HUES6 (cell line): ENCODE results near the gene ESR1.
"Not testable (repeated sequence)": the region's sequence is repeated elsewhere in the genome, so short reads cannot be mapped to it uniquely, and the experiment has no call there.

Experiments used
- H3K27ac ChIP-seq: 2 replicates; pipeline ENCODE4 v1.7.0; 2013; ENCODE audit warnings: low read depth, mild to moderate bottlenecking, low read length, inconsistent platforms
- H3K27me3 ChIP-seq: 2 replicates; pipeline ENCODE4 v1.6.1; 2013; ENCODE audit warnings: low read length; ENCODE audit not compliant: control insufficient read depth, insufficient read depth
- H3K36me3 ChIP-seq: 2 replicates; pipeline ENCODE4 v1.6.1; 2013; ENCODE audit warnings: low read length; ENCODE audit not compliant: control insufficient read depth, insufficient read depth
- H3K4me1 ChIP-seq: 2 replicates; pipeline ENCODE4 v1.6.1; 2013; ENCODE audit warnings: low read length; ENCODE audit not compliant: control insufficient read depth, insufficient read depth
- H3K4me3 ChIP-seq: 2 replicates; pipeline ENCODE4 v1.5.1; 2013; ENCODE audit warnings: low read depth, low read length
- H3K9ac ChIP-seq: one replicate; pipeline ENCODE4 v1.6.1; 2013; ENCODE audit warnings: mild to moderate bottlenecking, low read length
- H3K9me3 ChIP-seq: 2 replicates; pipeline ENCODE4 v1.6.1; 2013; ENCODE audit warnings: low read depth, low read length; ENCODE audit not compliant: control insufficient read depth, insufficient read depth

The ESR1 gene

GRCh38 chr6:152054441-152054840 lies 247.0 kb downstream of the ESR1 start:
- Histone ChIP-seq H3K4me3 (no peak overlapping the region), H3K36me3 (no peaks in the 10 kb centered on the region), H3K27ac (no peak overlapping the region), H3K9me3 (no peaks in the 10 kb centered on the region; the same call in 1 of the 2 replicates), H3K4me1 (no peaks in the 10 kb centered on the region), H3K9ac (no peak overlapping the region), H3K27me3 (no peaks in the 10 kb centered on the region)

GRCh38 chr6:152055517-152055916 lies 248.0 kb downstream of the ESR1 start:
- H3K4me3 ChIP-seq: no peak overlapping the region
- H3K9ac ChIP-seq: no peak overlapping the region
- no peaks in the 10 kb centered on the region for H3K36me3 ChIP-seq
- no peaks in the 10 kb centered on the region; the same call in 1 of the 2 replicates for H3K9me3 ChIP-seq
- no peaks in the 10 kb centered on the region for H3K4me1 ChIP-seq
- no peak overlapping the region for H3K27ac ChIP-seq
- no peaks in the 10 kb centered on the region for H3K27me3 ChIP-seq

GRCh38 chr6:152057832-152058498 lies 250.5 kb downstream of the ESR1 start:
- Histone ChIP-seq H3K27ac (no peak overlapping the region), H3K4me1 (no peaks in the 10 kb centered on the region), H3K9ac (no peak overlapping the region), H3K4me3 (no peak overlapping the region), H3K27me3 (no peaks in the 10 kb centered on the region), H3K9me3 (no peaks in the 10 kb centered on the region; the same call in 1 of the 2 replicates), H3K36me3 (no peaks in the 10 kb centered on the region)

GRCh38 chr6:152059909-152060308 lies 252.4 kb downstream of the ESR1 start:
- Histone ChIP-seq H3K4me1 (no peaks in the 10 kb centered on the region), H3K9ac (no peak overlapping the region), H3K27ac (no peak overlapping the region), H3K9me3 (no peaks in the 10 kb centered on the region; the same call in 1 of the 2 replicates), H3K36me3 (no peaks in the 10 kb centered on the region), H3K4me3 (no peak overlapping the region), H3K27me3 (no peaks in the 10 kb centered on the region)

GRCh38 chr6:152062476-152062875 lies 255.0 kb downstream of the ESR1 start:
- H3K9me3 ChIP-seq: no peaks in the 10 kb centered on the region
- no peak overlapping the region for H3K4me3 ChIP-seq
- H3K9ac ChIP-seq: no peak overlapping the region
- H3K4me1 ChIP-seq: no peaks in the 10 kb centered on the region
- H3K36me3 ChIP-seq: no peaks in the 10 kb centered on the region
- H3K27ac ChIP-seq: no peak overlapping the region
- H3K27me3 ChIP-seq: no peaks in the 10 kb centered on the region

GRCh38 chr6:152063170-152063921 lies 255.9 kb downstream of the ESR1 start:
- no peaks in the 10 kb centered on the region for H3K36me3 ChIP-seq
- no peaks in the 10 kb centered on the region for H3K9me3 ChIP-seq
- H3K9ac ChIP-seq: no peak overlapping the region
- no peak overlapping the region for H3K27ac ChIP-seq
- H3K27me3 ChIP-seq: no peaks in the 10 kb centered on the region
- no peak overlapping the region for H3K4me3 ChIP-seq
- H3K4me1 ChIP-seq: no peaks in the 10 kb centered on the region

- Histone ChIP-seq H3K27ac (no peak overlapping the region), H3K9ac (no peak overlapping the region), H3K4me3 (no peak overlapping the region), H3K36me3 (no peaks in the 10 kb centered on the region), H3K27me3 (no peaks in the 10 kb centered on the region), H3K9me3 (no peaks in the 10 kb centered on the region), H3K4me1 (no peaks in the 10 kb centered on the region)
These were observed 261.3 kb downstream of the ESR1 start for GRCh38 chr6:152068622-152069261.

GRCh38 chr6:152070556-152070955 lies 263.1 kb downstream of the ESR1 start:
- no peak overlapping the region for H3K4me3 ChIP-seq
- H3K27ac ChIP-seq: no peak overlapping the region
- peaks cover 16% of the 10 kb centered on the region for H3K9me3 ChIP-seq
- no peaks in the 10 kb centered on the region for H3K4me1 ChIP-seq
- no peaks in the 10 kb centered on the region for H3K36me3 ChIP-seq
- H3K27me3 ChIP-seq: no peaks in the 10 kb centered on the region
- no peak overlapping the region for H3K9ac ChIP-seq

- no peaks in the 10 kb centered on the region for H3K36me3 ChIP-seq
- no peaks in the 10 kb centered on the region for H3K27me3 ChIP-seq
- H3K4me3 ChIP-seq: no peak overlapping the region
- no peak overlapping the region for H3K9ac ChIP-seq
- H3K9me3 ChIP-seq: peaks cover 23% of the 10 kb centered on the region
- no peak overlapping the region for H3K27ac ChIP-seq
- no peaks in the 10 kb centered on the region for H3K4me1 ChIP-seq
These were observed 263.8 kb downstream of the ESR1 start for GRCh38 chr6:152071318-152071717.

GRCh38 chr6:152071843-152072242 lies 264.4 kb downstream of the ESR1 start:
- Histone ChIP-seq H3K4me1 (no peaks in the 10 kb centered on the region), H3K4me3 (no peak overlapping the region), H3K27me3 (no peaks in the 10 kb centered on the region), H3K9me3 (peaks cover 28% of the 10 kb centered on the region), H3K9ac (no peak overlapping the region), H3K36me3 (no peaks in the 10 kb centered on the region), H3K27ac (no peak overlapping the region)

GRCh38 chr6:152076242-152076641 lies 268.8 kb downstream of the ESR1 start:
- H3K27ac ChIP-seq, H3K4me3 ChIP-seq, H3K27me3 ChIP-seq, H3K4me1 ChIP-seq, H3K36me3 ChIP-seq, H3K9ac ChIP-seq: not testable (repeated sequence)
- peaks cover 34% of the 10 kb centered on the region for H3K9me3 ChIP-seq
